Astrocyte of the cerebellum (primary cell): Measurements from ENCODE around the gene C10orf90.
A peak's percentile ranks its signal among the peaks of the same experiment; 100 is the strongest.

Source experiments
- DNase-seq: peaks from one replicate; pipeline ENCODE4 v3.0.0-alpha.2; 2011; ENCODE audit warnings: low read depth
- H3K4me3 ChIP-seq: 2 replicates; pipeline ENCODE4 v1.5.1; 2011; ENCODE audit warnings: mild to moderate bottlenecking, low read depth, low read length, moderate library complexity
- in situ Hi-C: cut with HindIII; loops from 2 replicates; pipeline ENCODE4 v1.10.0; 2017; ENCODE audit warnings: low sequenced_read_pairs
- TF ChIP-seq, protein P1 (sequence below): IDR thresholded peaks from 2 replicates; pipeline ENCODE4 v1.5.1; 2012; ENCODE audit warnings: low read length, low read depth, moderate library complexity, mild to moderate bottlenecking; ENCODE audit errors: missing control alignments

Gene C10orf90

DNA sequence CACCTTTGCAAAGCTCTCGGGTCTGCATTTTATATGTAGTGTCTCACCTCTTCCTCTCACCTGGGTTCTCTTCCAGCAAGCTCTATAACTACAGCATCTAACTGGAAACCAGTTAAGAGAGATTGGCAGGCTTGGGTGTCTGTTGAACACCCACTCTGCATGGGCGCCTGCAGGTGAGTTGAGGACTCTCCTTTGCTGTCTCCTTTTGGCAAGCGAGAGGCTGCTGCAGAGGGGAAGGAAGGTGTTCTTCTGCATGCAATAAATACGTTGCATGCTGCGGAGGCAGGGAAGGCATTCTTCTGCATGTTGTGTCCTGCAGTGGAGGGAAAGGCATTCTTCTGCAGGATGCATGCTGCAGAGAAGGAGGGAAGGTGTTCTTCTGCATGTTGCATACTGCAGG, 200.8 kb downstream of the C10orf90 start:
- TF ChIP-seq, protein P1, sequence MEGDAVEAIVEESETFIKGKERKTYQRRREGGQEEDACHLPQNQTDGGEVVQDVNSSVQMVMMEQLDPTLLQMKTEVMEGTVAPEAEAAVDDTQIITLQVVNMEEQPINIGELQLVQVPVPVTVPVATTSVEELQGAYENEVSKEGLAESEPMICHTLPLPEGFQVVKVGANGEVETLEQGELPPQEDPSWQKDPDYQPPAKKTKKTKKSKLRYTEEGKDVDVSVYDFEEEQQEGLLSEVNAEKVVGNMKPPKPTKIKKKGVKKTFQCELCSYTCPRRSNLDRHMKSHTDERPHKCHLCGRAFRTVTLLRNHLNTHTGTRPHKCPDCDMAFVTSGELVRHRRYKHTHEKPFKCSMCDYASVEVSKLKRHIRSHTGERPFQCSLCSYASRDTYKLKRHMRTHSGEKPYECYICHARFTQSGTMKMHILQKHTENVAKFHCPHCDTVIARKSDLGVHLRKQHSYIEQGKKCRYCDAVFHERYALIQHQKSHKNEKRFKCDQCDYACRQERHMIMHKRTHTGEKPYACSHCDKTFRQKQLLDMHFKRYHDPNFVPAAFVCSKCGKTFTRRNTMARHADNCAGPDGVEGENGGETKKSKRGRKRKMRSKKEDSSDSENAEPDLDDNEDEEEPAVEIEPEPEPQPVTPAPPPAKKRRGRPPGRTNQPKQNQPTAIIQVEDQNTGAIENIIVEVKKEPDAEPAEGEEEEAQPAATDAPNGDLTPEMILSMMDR: no peak
- in situ Hi-C loops: loop anchor here (5.0 kb wide), 1 partner anchor 33 kb away; no protein-coding TSS in a partner anchor
- no peak for DNase-seq
- no peak overlapping the region for H3K4me3 ChIP-seq

DNA sequence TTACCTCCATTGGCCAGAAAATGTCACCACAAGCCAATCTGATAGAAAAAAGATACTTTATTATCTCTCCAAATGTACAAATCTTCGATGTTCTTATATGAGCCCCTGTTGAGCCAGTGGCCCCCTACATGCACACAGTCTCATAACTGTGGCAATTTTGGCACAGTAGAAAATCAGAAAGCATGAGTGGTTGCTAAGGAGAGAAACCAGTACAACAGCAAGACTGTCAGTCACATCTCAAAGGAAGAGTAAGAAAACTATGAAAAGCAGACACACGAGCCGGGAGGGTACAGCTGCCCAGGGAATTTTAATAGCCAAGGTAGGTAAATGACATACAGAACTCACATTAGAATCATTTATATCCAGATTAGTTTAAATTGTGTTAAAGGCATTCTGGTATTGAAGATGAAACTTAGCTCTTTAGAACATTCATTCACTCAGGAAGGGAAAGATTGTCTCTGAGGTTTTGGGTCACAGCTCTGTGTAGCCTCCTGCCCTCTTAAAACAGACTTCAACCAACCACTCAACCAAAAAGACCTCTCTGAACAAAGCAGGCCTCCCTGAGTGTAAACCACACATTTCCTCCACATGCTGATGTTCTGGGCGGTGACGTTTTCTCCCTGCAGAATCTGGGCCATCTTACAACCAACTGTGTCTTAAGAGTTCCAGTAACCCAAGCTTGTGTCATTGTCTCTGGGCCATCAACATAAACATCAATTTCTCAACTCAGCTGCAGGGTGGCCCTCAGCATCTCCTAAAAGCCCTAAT, 201.4 kb downstream of the C10orf90 start:
- no peak overlapping the region for H3K4me3 ChIP-seq
- TF ChIP-seq, protein P1: no peak
- in situ Hi-C loops: loop anchor here (5.0 kb wide), 1 partner anchor 33 kb away; no protein-coding TSS in a partner anchor
- peak; percentile 87 for DNase-seq

DNA sequence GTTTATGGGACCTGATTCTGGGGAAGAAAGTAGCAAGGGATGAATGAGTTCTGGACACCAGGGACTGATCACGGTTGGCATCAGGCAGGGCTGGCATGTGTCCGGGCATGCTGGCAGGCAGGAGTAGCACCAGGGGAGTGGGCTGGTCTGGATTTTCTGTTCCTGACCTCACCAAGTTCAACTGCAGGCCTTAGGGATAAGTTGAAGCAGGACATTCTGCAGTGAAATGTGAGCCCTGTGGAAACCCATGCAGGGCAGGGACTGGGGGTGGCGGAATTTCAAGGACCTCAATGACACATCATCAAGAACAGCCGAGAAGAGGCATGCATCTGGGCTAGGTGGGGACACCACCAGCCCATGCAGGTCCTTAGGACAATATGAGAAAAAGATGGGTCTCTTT, 202.0 kb downstream of the C10orf90 start:
- TF ChIP-seq, protein P1: no peak
- in situ Hi-C loops: loop anchor here (5.0 kb wide), 1 partner anchor 34 kb away; no protein-coding TSS in a partner anchor
- H3K4me3 ChIP-seq: no peak overlapping the region
- DNase-seq: no peak

DNA sequence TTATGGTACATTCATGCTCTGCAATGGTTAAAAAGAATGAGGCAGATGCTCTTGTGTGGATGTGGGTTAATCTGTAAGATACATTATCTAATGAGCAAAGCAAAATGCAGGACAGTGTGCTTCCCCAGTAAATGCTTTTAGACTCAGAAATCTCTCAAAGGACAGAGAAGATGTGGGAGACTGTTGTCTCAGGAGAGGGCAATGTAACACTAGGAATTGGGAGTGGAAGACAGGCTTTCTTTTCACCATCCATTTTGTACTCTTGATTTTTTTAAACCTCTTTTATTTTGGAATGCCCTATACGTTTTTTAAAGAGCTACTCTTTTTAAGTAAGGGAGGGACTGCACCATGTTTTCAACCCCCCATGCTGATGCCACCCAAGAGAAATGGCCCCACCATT, 204.7 kb downstream of the C10orf90 start:
- H3K4me3 ChIP-seq: no peak overlapping the region
- TF ChIP-seq, protein P1: no peak
- in situ Hi-C loops: loop anchor here (5.0 kb wide), 1 partner anchor 37 kb away; no protein-coding TSS in a partner anchor

DNA sequence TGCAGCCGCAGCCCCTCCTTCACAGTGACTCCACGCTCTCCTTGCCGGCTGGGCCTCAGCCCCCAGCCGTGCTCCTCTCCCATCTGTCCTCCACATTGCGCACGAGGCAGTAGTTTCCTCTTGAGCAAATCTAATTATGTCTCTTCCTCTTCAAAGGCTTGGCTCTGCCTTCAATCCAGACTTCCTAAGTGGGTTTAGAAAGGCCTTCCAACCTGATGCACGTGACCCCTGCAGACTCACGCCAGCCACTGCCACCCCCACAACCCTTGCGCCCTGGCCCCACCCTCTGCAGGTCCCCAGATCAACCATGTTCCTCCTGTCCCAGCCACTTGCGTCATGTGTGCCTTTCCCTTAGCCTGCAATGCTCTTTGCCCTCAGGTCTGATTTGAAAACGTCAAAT, 207.2 kb downstream of the C10orf90 start:
- no peak for DNase-seq
- in situ Hi-C loops: no loop called here
- TF ChIP-seq, protein P1: no peak
- no peak overlapping the region for H3K4me3 ChIP-seq

More for the DNA sequence above, 204.7 kb downstream of the C10orf90 start:
- no peak for DNase-seq

DNA sequence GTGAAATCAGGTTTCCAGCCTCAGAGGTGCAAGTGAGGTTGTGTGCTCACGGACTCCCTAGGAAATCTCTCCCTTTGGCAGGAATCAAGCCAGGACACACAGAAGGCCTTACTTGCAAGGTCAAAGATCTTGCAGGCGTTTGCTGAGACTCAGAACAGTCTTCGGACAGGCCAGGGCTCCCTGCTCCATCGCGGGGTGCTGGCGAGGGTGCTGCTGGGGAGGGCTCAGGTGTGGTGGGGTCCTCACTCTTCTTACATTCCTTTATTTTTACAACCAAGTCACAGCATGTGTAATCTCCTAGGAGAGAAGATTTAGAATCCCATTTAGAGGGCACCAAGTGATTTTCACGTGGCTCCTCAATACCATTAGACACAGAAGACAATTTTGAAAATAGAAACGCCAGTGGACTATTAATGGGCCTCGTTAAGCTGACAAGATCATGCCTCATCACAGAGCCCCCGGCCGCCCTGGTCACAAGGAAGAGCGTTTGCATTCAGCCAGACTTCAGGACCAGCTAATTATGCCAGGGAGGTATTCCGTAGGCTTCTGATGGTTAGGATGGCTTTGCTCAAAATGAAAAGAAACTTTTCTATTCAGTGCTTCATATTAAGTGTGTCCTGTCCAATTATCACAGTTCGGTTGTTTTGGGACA, 209.1 kb downstream of the C10orf90 start:
- in situ Hi-C loops: no loop called here
- DNase-seq: no peak
- no peak overlapping the region for H3K4me3 ChIP-seq
- TF ChIP-seq, protein P1: no peak
